Natural killer cell (primary cell): ENCODE results near the gene CPLX3. TPM values are rescaled to one million over a fixed set of nuclear protein-coding genes. Genes with fewer than 3 reads are reported as not detected.

ENCODE experiments used
- ATAC-seq, 3 donors: fragments of 150-1000 bp in 2 of 3; fragments of 200-7000 bp in 1 of 3; cut with Tn5 transposase; 1 replicate in 1 of 3; 2 replicates in 2 of 3; pipeline ENCODE4 v1.10.0; 2021; ENCODE audit warnings: mild to moderate bottlenecking in 2 of 3, moderate library complexity in 2 of 3
- DNase-seq, 2 donors: peaks; one replicate each; pipeline versions ENCODE4 v3.0.0 to v3.0.0-alpha.2; 2013 to 2021; ENCODE audit warnings: mixed read lengths in 1 of 2
- H3K27ac ChIP-seq: one replicate; pipeline ENCODE4 v1.5.1; 2013; ENCODE audit warnings: mild to moderate bottlenecking, low read length
- H3K27me3 ChIP-seq: one replicate; pipeline ENCODE4 v1.6.1; 2013; ENCODE audit warnings: low read length; ENCODE audit not compliant: control insufficient read depth, insufficient read depth
- H3K36me3 ChIP-seq: one replicate; pipeline ENCODE4 v1.6.1; 2013; ENCODE audit warnings: low read length; ENCODE audit not compliant: control insufficient read depth, insufficient read depth
- H3K4me1 ChIP-seq: one replicate; pipeline ENCODE4 v1.6.1; 2013; ENCODE audit warnings: low read length; ENCODE audit not compliant: control insufficient read depth, insufficient read depth
- H3K4me3 ChIP-seq: one replicate; pipeline ENCODE4 v1.5.1; 2013; ENCODE audit warnings: low read length
- H3K9me3 ChIP-seq: one replicate; pipeline ENCODE4 v1.6.1; 2013; ENCODE audit warnings: low read length; ENCODE audit not compliant: control insufficient read depth, insufficient read depth
- H3K27ac Mint-ChIP-seq, 2 donors: one replicate each; pipeline ENCODE4 v1.8.0; 2022; ENCODE audit warnings: mild to moderate bottlenecking in 2 of 2, mixed read lengths in 2 of 2, moderate library complexity in 1 of 2
- H3K27me3 Mint-ChIP-seq, 2 donors: one replicate each; pipeline ENCODE4 v1.8.0; 2022; ENCODE audit warnings: low read depth in 2 of 2, mixed read lengths in 2 of 2
- H3K36me3 Mint-ChIP-seq: one replicate; pipeline ENCODE4 v1.8.0; 2022; ENCODE audit warnings: mixed read lengths
- H3K4me1 Mint-ChIP-seq, 2 donors: one replicate each; pipeline ENCODE4 v1.8.0; 2022; ENCODE audit warnings: mixed read lengths in 2 of 2
- H3K4me3 Mint-ChIP-seq: one replicate; pipeline ENCODE4 v1.8.0; 2022; ENCODE audit warnings: mild to moderate bottlenecking, moderate library complexity, mixed read lengths
- H3K9me3 Mint-ChIP-seq, 2 donors: one replicate each; pipeline ENCODE4 v1.8.0; 2022; ENCODE audit warnings: mixed read lengths in 2 of 2
- WGBS: methylation state at CpG from one replicate; pipeline ENCODE4 v1.1.7; 2013; ENCODE audit warnings: missing lambda C conversion rate; ENCODE audit not compliant: insufficient coverage; 5-methylcytosine and 5-hydroxymethylcytosine counted together
- intact Hi-C: fragments of 100-400 bp; cut with micrococcal nuclease; formaldehyde crosslinking; loops from one replicate; pipeline ENCODE4 v1.14.2; 2022
- total RNA-seq, 4 donors: library from RNA; stranded (reverse); fragments of 120-200 nt in 1 of 4; gene quantifications; one replicate each; pipeline versions ENCODE4 v1.2.3 to v1.2.4, GENCODE V29; 2013 to 2022
- TF ChIP-seq, protein P1 (sequence below): fragments of 200-600 bp; IDR thresholded peaks from one replicate; pipeline ENCODE4 v1.8.0; 2022; ENCODE audit warnings: antibody characterized with exemption

Gene CPLX3
- total RNA-seq, 3 donors from 2014 or later (not counting 1 experiment from before 2014, with no cell fraction given): 0.16 to 0.93 TPM; not detected in 1

DNA sequence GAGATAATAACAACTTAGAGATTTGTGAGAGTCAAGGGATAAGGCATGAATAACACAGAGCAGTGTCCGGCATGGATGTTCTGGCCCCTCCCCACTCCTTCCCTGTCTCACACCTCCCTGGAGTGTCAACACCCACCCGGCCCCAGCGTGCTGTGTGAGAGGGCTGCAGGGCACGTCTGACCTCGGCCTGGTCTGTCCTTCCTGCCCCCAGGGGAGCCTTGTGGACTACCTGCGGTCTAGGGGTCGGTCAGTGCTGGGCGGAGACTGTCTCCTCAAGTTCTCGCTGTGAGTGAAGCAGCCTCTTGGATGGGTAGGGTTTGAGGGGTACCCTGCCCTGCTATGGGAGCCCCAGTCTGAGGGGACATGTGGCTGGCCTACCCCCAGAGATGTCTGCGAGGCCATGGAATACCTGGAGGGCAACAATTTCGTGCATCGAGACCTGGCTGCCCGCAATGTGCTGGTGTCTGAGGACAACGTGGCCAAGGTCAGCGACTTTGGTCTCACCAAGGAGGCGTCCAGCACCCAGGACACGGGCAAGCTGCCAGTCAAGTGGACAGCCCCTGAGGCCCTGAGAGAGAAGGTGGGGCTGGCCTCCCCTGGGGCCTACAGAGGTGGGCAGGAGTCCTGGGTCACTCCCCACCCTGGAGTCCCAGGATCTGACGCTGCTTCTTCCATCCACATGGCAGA, 25.0 kb upstream of the CPLX3 start:
- no peaks in the 10 kb centered on the region for H3K9me3 Mint-ChIP-seq
- H3K36me3 ChIP-seq: peaks cover 68% of the 10 kb centered on the region
- no peaks in the 10 kb centered on the region for H3K27me3 Mint-ChIP-seq
- WGBS: 86% methylated on average over 18 of the region's 18 CpGs
- H3K9me3 ChIP-seq: no peaks in the 10 kb centered on the region
- TF ChIP-seq, protein P1, sequence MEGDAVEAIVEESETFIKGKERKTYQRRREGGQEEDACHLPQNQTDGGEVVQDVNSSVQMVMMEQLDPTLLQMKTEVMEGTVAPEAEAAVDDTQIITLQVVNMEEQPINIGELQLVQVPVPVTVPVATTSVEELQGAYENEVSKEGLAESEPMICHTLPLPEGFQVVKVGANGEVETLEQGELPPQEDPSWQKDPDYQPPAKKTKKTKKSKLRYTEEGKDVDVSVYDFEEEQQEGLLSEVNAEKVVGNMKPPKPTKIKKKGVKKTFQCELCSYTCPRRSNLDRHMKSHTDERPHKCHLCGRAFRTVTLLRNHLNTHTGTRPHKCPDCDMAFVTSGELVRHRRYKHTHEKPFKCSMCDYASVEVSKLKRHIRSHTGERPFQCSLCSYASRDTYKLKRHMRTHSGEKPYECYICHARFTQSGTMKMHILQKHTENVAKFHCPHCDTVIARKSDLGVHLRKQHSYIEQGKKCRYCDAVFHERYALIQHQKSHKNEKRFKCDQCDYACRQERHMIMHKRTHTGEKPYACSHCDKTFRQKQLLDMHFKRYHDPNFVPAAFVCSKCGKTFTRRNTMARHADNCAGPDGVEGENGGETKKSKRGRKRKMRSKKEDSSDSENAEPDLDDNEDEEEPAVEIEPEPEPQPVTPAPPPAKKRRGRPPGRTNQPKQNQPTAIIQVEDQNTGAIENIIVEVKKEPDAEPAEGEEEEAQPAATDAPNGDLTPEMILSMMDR: no peak
- H3K4me3 Mint-ChIP-seq: no peak overlapping the region
- DNase-seq (peak in 1 of 2 donors; percentile 7), ATAC-seq (no peak)
- intact Hi-C loops: loop anchor here (2.0 kb wide), 1 partner anchor 15 kb away; no protein-coding TSS in a partner anchor
- peak overlapping the region; percentile 51 to 92 for H3K27ac Mint-ChIP-seq
- peaks cover 48% of the 10 kb centered on the region for H3K4me1 ChIP-seq
- no peaks in the 10 kb centered on the region for H3K36me3 Mint-ChIP-seq
- H3K27me3 ChIP-seq: no peaks in the 10 kb centered on the region
- H3K4me1 Mint-ChIP-seq: peaks cover 16 to 45% of the 10 kb centered on the region in 2 donors
- H3K4me3 ChIP-seq: no peak overlapping the region
- no peak overlapping the region for H3K27ac ChIP-seq

- no peaks in the 10 kb centered on the region for H3K9me3 Mint-ChIP-seq
- H3K27me3 ChIP-seq: no peaks in the 10 kb centered on the region
- intact Hi-C loops: no loop called here
- H3K9me3 ChIP-seq: no peaks in the 10 kb centered on the region
- no peak overlapping the region for H3K4me3 ChIP-seq
- TF ChIP-seq, protein P1: no peak
- H3K27ac Mint-ChIP-seq: no peak overlapping the region
- no peaks in the 10 kb centered on the region for H3K36me3 Mint-ChIP-seq
- H3K4me1 ChIP-seq: peaks cover 44% of the 10 kb centered on the region
- H3K27ac ChIP-seq: no peak overlapping the region
- DNase-seq (no peak), ATAC-seq (no peak)
- no peak overlapping the region for H3K4me3 Mint-ChIP-seq
- WGBS: 93% methylated on average over 20 of the region's 20 CpGs
- H3K27me3 Mint-ChIP-seq: no peaks in the 10 kb centered on the region
- H3K4me1 Mint-ChIP-seq: peaks cover 15 to 48% of the 10 kb centered on the region in 2 donors
- peaks cover 68% of the 10 kb centered on the region for H3K36me3 ChIP-seq
Observed at GRCh38 chr15:74802290-74802689, 24.1 kb upstream of the CPLX3 start.

GRCh38 chr15:74802862-74803447, 23.5 kb upstream of the CPLX3 start:
- no peaks in the 10 kb centered on the region for H3K36me3 Mint-ChIP-seq
- no peaks in the 10 kb centered on the region for H3K27me3 Mint-ChIP-seq
- H3K9me3 Mint-ChIP-seq: no peaks in the 10 kb centered on the region
- 94% methylated on average over 31 of the region's 31 CpGs for WGBS
- DNase-seq: no peak
- H3K27ac Mint-ChIP-seq: peak overlapping the region in 1 of 2 donors; percentile 27
- H3K4me3 ChIP-seq: no peak overlapping the region
- H3K27me3 ChIP-seq: no peaks in the 10 kb centered on the region
- H3K4me3 Mint-ChIP-seq: no peak overlapping the region
- peaks cover 62% of the 10 kb centered on the region for H3K36me3 ChIP-seq
- intact Hi-C loops: no loop called here
- no peak overlapping the region for H3K27ac ChIP-seq
- no peaks in the 10 kb centered on the region for H3K9me3 ChIP-seq
- H3K4me1 Mint-ChIP-seq: peaks cover 16 to 46% of the 10 kb centered on the region in 2 donors
- no peak for ATAC-seq
- TF ChIP-seq, protein P1: no peak
- peaks cover 43% of the 10 kb centered on the region for H3K4me1 ChIP-seq
